Measurements from ENCODE around the gene NEK1. TPM values are rescaled to one million over a fixed set of nuclear protein-coding genes. Genes with fewer than 3 reads are reported as not detected.
"Not testable (repeated sequence)": the region's sequence is repeated elsewhere in the genome, so short reads cannot be mapped to it uniquely, and the experiment has no call there.

The NEK1 gene
- total RNA-seq, 1 donor, result 6.0 TPM

- Histone ChIP-seq H3K27me3 (ENCODE audit: insufficient read depth, low read length) (no peaks in the 10 kb centered on the region), H3K4me1 (ENCODE audit: insufficient read depth, low read length) (no peaks in the 10 kb centered on the region), H3K9me3 (ENCODE audit: low read depth, low read length) (no peaks in the 10 kb centered on the region), H3K4me3 (ENCODE audit: low read length) (no peak overlapping the region)
Observed at GRCh38 chr4:169644802-169645201, 32.4 kb upstream of the NEK1 start.

- Histone ChIP-seq H3K4me1 (ENCODE audit: insufficient read depth, low read length) (no peaks in the 10 kb centered on the region), H3K9me3 (ENCODE audit: low read depth, low read length) (no peaks in the 10 kb centered on the region), H3K4me3 (ENCODE audit: low read length) (no peak overlapping the region)
Observed at GRCh38 chr4:169640261-169640870, 28.0 kb upstream of the NEK1 start.

GRCh38 chr4:169634975-169635374 lies 22.6 kb upstream of the NEK1 start:
- Histone ChIP-seq H3K9me3 (ENCODE audit: low read depth, low read length) (no peaks in the 10 kb centered on the region), H3K4me3 (ENCODE audit: low read length) (no peak overlapping the region), H3K27me3 (ENCODE audit: insufficient read depth, low read length) (no peaks in the 10 kb centered on the region), H3K4me1 (ENCODE audit: insufficient read depth, low read length) (no peaks in the 10 kb centered on the region)

More at GRCh38 chr4:169640261-169640870, 28.0 kb upstream of the NEK1 start:
- H3K27me3 ChIP-seq (ENCODE audit: insufficient read depth, low read length), result no peaks in the 10 kb centered on the region

GRCh38 chr4:169632896-169633295 lies 20.5 kb upstream of the NEK1 start:
- Histone ChIP-seq H3K4me3 (ENCODE audit: low read length) (no peak overlapping the region), H3K9me3 (ENCODE audit: low read depth, low read length) (no peaks in the 10 kb centered on the region), H3K4me1 (ENCODE audit: insufficient read depth, low read length) (no peaks in the 10 kb centered on the region), H3K27me3 (ENCODE audit: insufficient read depth, low read length) (no peaks in the 10 kb centered on the region)

- Histone ChIP-seq H3K27me3 (ENCODE audit: insufficient read depth, low read length) (no peaks in the 10 kb centered on the region), H3K4me3 (ENCODE audit: low read length) (no peak overlapping the region), H3K9me3 (ENCODE audit: low read depth, low read length) (no peaks in the 10 kb centered on the region), H3K4me1 (ENCODE audit: insufficient read depth, low read length) (peaks cover 3% of the 10 kb centered on the region)
Observed at GRCh38 chr4:169630069-169630468, 17.7 kb upstream of the NEK1 start.

GRCh38 chr4:169628579-169628978 lies 16.2 kb upstream of the NEK1 start:
- Histone ChIP-seq H3K27me3 (ENCODE audit: insufficient read depth, low read length) (no peaks in the 10 kb centered on the region), H3K4me3 (ENCODE audit: low read length) (no peak overlapping the region), H3K9me3 (ENCODE audit: low read depth, low read length) (no peaks in the 10 kb centered on the region), H3K4me1 (ENCODE audit: insufficient read depth, low read length) (peaks cover 5% of the 10 kb centered on the region)

- Histone ChIP-seq H3K4me3 (ENCODE audit: low read length) (no peak overlapping the region), H3K27me3 (ENCODE audit: insufficient read depth, low read length) (no peaks in the 10 kb centered on the region), H3K4me1 (ENCODE audit: insufficient read depth, low read length) (peaks cover 9% of the 10 kb centered on the region), H3K9me3 (ENCODE audit: low read depth, low read length) (no peaks in the 10 kb centered on the region)
Observed at GRCh38 chr4:169627307-169627706, 14.9 kb upstream of the NEK1 start.

GRCh38 chr4:169626331-169627282 lies 14.2 kb upstream of the NEK1 start:
- no peak overlapping the region for H3K4me3 ChIP-seq (ENCODE audit: low read length)

GRCh38 chr4:169625886-169626285 lies 13.5 kb upstream of the NEK1 start:
- no peaks in the 10 kb centered on the region for H3K27me3 ChIP-seq (ENCODE audit: insufficient read depth, low read length)
- peaks cover 24% of the 10 kb centered on the region for H3K4me1 ChIP-seq (ENCODE audit: insufficient read depth, low read length)
- no peak overlapping the region for H3K4me3 ChIP-seq (ENCODE audit: low read length)
- H3K9me3 ChIP-seq (ENCODE audit: low read depth, low read length), result no peaks in the 10 kb centered on the region

More at GRCh38 chr4:169626331-169627282, 14.2 kb upstream of the NEK1 start:
- peaks cover 16% of the 10 kb centered on the region for H3K4me1 ChIP-seq (ENCODE audit: insufficient read depth, low read length)
- no peaks in the 10 kb centered on the region for H3K27me3 ChIP-seq (ENCODE audit: insufficient read depth, low read length)
- no peaks in the 10 kb centered on the region for H3K9me3 ChIP-seq (ENCODE audit: low read depth, low read length)

- H3K9me3 ChIP-seq (ENCODE audit: low read depth, low read length); H3K27me3 ChIP-seq (ENCODE audit: insufficient read depth, low read length); H3K4me3 ChIP-seq (ENCODE audit: low read length): not testable (repeated sequence)
- H3K4me1 ChIP-seq (ENCODE audit: insufficient read depth, low read length), result peaks cover 33% of the 10 kb centered on the region
Observed at GRCh38 chr4:169624012-169624411, 11.6 kb upstream of the NEK1 start.

GRCh38 chr4:169622566-169622965 lies 10.2 kb upstream of the NEK1 start:
- peaks cover 39% of the 10 kb centered on the region for H3K4me1 ChIP-seq (ENCODE audit: insufficient read depth, low read length)
- no peaks in the 10 kb centered on the region for H3K9me3 ChIP-seq (ENCODE audit: low read depth, low read length)
- H3K27me3 ChIP-seq (ENCODE audit: insufficient read depth, low read length), result no peaks in the 10 kb centered on the region
- no peak overlapping the region for H3K4me3 ChIP-seq (ENCODE audit: low read length)

GRCh38 chr4:169621731-169622492 lies 9.5 kb upstream of the NEK1 start:
- Histone ChIP-seq H3K4me3 (ENCODE audit: low read length) (no peak overlapping the region), H3K4me1 (ENCODE audit: insufficient read depth, low read length) (peaks cover 39% of the 10 kb centered on the region), H3K27me3 (ENCODE audit: insufficient read depth, low read length) (no peaks in the 10 kb centered on the region), H3K9me3 (ENCODE audit: low read depth, low read length) (no peaks in the 10 kb centered on the region)

GRCh38 chr4:169620880-169621248 lies 8.5 kb upstream of the NEK1 start:
- Histone ChIP-seq H3K27me3 (ENCODE audit: insufficient read depth, low read length) (no peaks in the 10 kb centered on the region), H3K4me1 (ENCODE audit: insufficient read depth, low read length) (peaks cover 39% of the 10 kb centered on the region), H3K4me3 (ENCODE audit: low read length) (peak overlapping the region; percentile 84), H3K9me3 (ENCODE audit: low read depth, low read length) (no peaks in the 10 kb centered on the region)

GRCh38 chr4:169619958-169620879 lies 7.8 kb upstream of the NEK1 start, which contains the start of gene CLCN3:
CLCN3 (plus strand) TSS chr4:169620578; CDS start chr4:169635929, 15,351 bp downstream.
- peak within 1 kb of the TSS; percentile 84 for H3K4me3 ChIP-seq (ENCODE audit: low read length)
- H3K27me3 ChIP-seq (ENCODE audit: insufficient read depth, low read length), result no peaks in the 10 kb centered on the region
- no peaks in the 10 kb centered on the region for H3K9me3 ChIP-seq (ENCODE audit: low read depth, low read length)
- peaks cover 37% of the 10 kb centered on the region for H3K4me1 ChIP-seq (ENCODE audit: insufficient read depth, low read length)
